H1 (cell line): ENCODE measurements around the gene UBALD1. TPM values are rescaled to one million over a fixed set of nuclear protein-coding genes. Genes with fewer than 3 reads are reported as not detected.

ENCODE experiments used
- CTCF ChIA-PET: fragments of 300-600 bp; sonication (Branson Sonifier 250); formaldehyde crosslinking; loops from one replicate; lab custom pipeline; 2021; ENCODE audit not compliant: partially characterized antibody; lab: Charles Lee
- POLR2A ChIA-PET: fragments of 300-600 bp; sonication (Branson Sonifier 250); formaldehyde crosslinking; loops from one replicate; lab custom pipeline; 2021; ENCODE audit warnings: inconsistent platforms; ENCODE audit not compliant: partially characterized antibody; lab: Charles Lee
- DNase-seq, 2 experiments: peaks; one replicate each; pipeline versions ENCODE4 v3.0.0 to v3.0.0-alpha.2; 2010 to 2022; ENCODE audit warnings: low spot score in 2 of 2, low read depth in 1 of 2, mixed read lengths in 1 of 2
- FAIRE-seq: peaks from 2 replicates; lab custom pipeline; 2011; peaks lifted over from hg19 to GRCh38; lab: Jason Lieb, UNC
- H2AFZ ChIP-seq: 2 replicates; pipeline ENCODE4 v1.8.1; 2012; ENCODE audit warnings: low read length, inconsistent platforms
- H2AK5ac ChIP-seq: 2 replicates; pipeline ENCODE4 v1.6.1; 2013; ENCODE audit warnings: low read depth, low read length
- H2BK120ac ChIP-seq: replicated peaks from 2 replicates; pipeline ENCODE3; 2013; ENCODE audit warnings: low read depth, low read length, inconsistent platforms
- H2BK12ac ChIP-seq: 2 replicates; pipeline ENCODE4 v1.6.1; 2013; ENCODE audit warnings: low read depth, low read length
- H2BK15ac ChIP-seq: 2 replicates; pipeline ENCODE4 v1.6.1; 2013; ENCODE audit warnings: low read length
- H2BK20ac ChIP-seq: 2 replicates; pipeline ENCODE4 v1.6.1; 2013; ENCODE audit warnings: low read length
- H2BK5ac ChIP-seq: 2 replicates; pipeline ENCODE4 v1.6.1; 2013; ENCODE audit warnings: low read depth, low read length
- H3K14ac ChIP-seq: 2 replicates; pipeline ENCODE4 v1.6.1; 2013; ENCODE audit warnings: inconsistent platforms; ENCODE audit not compliant: insufficient read length
- H3K18ac ChIP-seq: 2 replicates; pipeline ENCODE4 v1.6.1; 2013; ENCODE audit warnings: low read length; ENCODE audit errors: extremely low read depth
- H3K23ac ChIP-seq: 2 replicates; pipeline ENCODE4 v1.6.1; 2013; ENCODE audit warnings: inconsistent platforms; ENCODE audit not compliant: insufficient read length
- H3K23me2 ChIP-seq: 2 replicates; pipeline ENCODE4 v1.6.1; 2013; ENCODE audit warnings: low read depth, low read length
- H3K27ac ChIP-seq: 2 replicates; pipeline ENCODE4 v1.6.1; 2011; ENCODE audit warnings: low read depth, low read length, inconsistent platforms
- H3K27me3 ChIP-seq, 4 experiments: replicated peaks in 1 of 4; 1 replicate in 1 of 4; 2 replicates in 3 of 4; pipeline versions ENCODE4 v1.6.1 to v1.8.1; 2011 to 2013; ENCODE audit warnings: low read length in 3 of 4, mild to moderate bottlenecking in 3 of 4, inconsistent platforms in 2 of 4, mixed read lengths in 2 of 4, moderate library complexity in 1 of 4; ENCODE audit not compliant: control insufficient read depth in 3 of 4, insufficient read depth in 3 of 4; ENCODE audit errors: extremely low read depth in 1 of 4
- H3K36me3 ChIP-seq, 4 experiments: 2 replicates each; pipeline versions ENCODE4 v1.6.1 to v1.8.1; 2011 to 2013; ENCODE audit warnings: mild to moderate bottlenecking in 4 of 4, low read length in 3 of 4, moderate library complexity in 2 of 4, control low read depth in 1 of 4, inconsistent platforms in 1 of 4; ENCODE audit not compliant: insufficient read depth in 4 of 4, control insufficient read depth in 2 of 4
- H3K4ac ChIP-seq: replicated peaks from 2 replicates; pipeline ENCODE3; 2013; ENCODE audit warnings: low read length, low read depth, mixed read lengths, inconsistent platforms; ENCODE audit not compliant: insufficient read length
- H3K4me1 ChIP-seq, 4 experiments: replicated peaks in 1 of 4; 1 replicate in 1 of 4; 2 replicates in 3 of 4; pipeline versions ENCODE4 v1.6.1 to v1.8.1; 2011 to 2013; ENCODE audit warnings: low read length in 3 of 4, inconsistent platforms in 2 of 4, mixed read lengths in 1 of 4; ENCODE audit not compliant: insufficient read depth in 4 of 4, control insufficient read depth in 3 of 4
- H3K4me2 ChIP-seq, 2 experiments: 2 replicates each; pipeline versions ENCODE4 v1.6.1 to v1.8.1; 2011 to 2013; ENCODE audit warnings: low read depth in 2 of 2, low read length in 2 of 2, control low read depth in 1 of 2, inconsistent platforms in 1 of 2, mild to moderate bottlenecking in 1 of 2; ENCODE audit not compliant: insufficient read depth in 1 of 2
- H3K4me3 ChIP-seq, 4 experiments: fragments of 200-600, 300-600 bp in 1 of 4; sonication (generic), shearing (Covaris generic), sonication (Bioruptor Twin) in 1 of 4; 2 replicates each; pipeline versions ENCODE4 v1.5.1 to v1.8.1; 2011 to 2016; ENCODE audit warnings: low read length in 4 of 4, low read depth in 3 of 4, control low read depth in 2 of 4, inconsistent platforms in 2 of 4, mild to moderate bottlenecking in 2 of 4, mixed read lengths in 1 of 4, moderate library complexity in 1 of 4; ENCODE audit not compliant: insufficient read depth in 2 of 4; ENCODE audit errors: extremely low read depth in 1 of 4
- H3K56ac ChIP-seq: replicated peaks from 2 replicates; pipeline ENCODE3; 2013; ENCODE audit warnings: low read depth, mild to moderate bottlenecking, mixed read lengths, low read length, inconsistent platforms; ENCODE audit not compliant: insufficient read length
- H3K79me1 ChIP-seq: 2 replicates; pipeline ENCODE4 v1.6.1; 2013; ENCODE audit warnings: low read depth, low read length, control low read depth
- H3K79me2 ChIP-seq, 2 experiments: 2 replicates each; pipeline versions ENCODE4 v1.6.1 to v1.8.1; 2012 to 2013; ENCODE audit warnings: low read length in 2 of 2, mild to moderate bottlenecking in 2 of 2, inconsistent platforms in 1 of 2; ENCODE audit not compliant: insufficient read depth in 2 of 2, control insufficient read depth in 1 of 2
- H3K9ac ChIP-seq, 4 experiments: replicated peaks in 1 of 4; 1 replicate in 1 of 4; 2 replicates in 3 of 4; pipeline versions ENCODE4 v1.6.1 to v1.8.1; 2011 to 2013; ENCODE audit warnings: low read depth in 3 of 4, low read length in 3 of 4, control low read depth in 2 of 4, mild to moderate bottlenecking in 2 of 4, moderate library complexity in 2 of 4, inconsistent platforms in 1 of 4; ENCODE audit errors: extremely low read depth in 1 of 4
- H3K9me3 ChIP-seq, 2 experiments: 2 replicates each; pipeline versions ENCODE4 v1.6.1 to v1.8.1; 2012 to 2013; ENCODE audit warnings: mild to moderate bottlenecking in 2 of 2, moderate library complexity in 2 of 2, control low read depth in 1 of 2, inconsistent platforms in 1 of 2, low read depth in 1 of 2, low read length in 1 of 2, mixed read lengths in 1 of 2; ENCODE audit not compliant: insufficient read depth in 2 of 2
- H4K20me1 ChIP-seq, 2 experiments: replicated peaks in 1 of 2; 2 replicates each; pipeline versions ENCODE3 to v1.8.1; 2011 to 2013; ENCODE audit warnings: inconsistent platforms in 2 of 2, low read length in 2 of 2, mild to moderate bottlenecking in 1 of 2; ENCODE audit not compliant: insufficient read depth in 2 of 2, control insufficient read depth in 1 of 2
- H4K5ac ChIP-seq: 2 replicates; pipeline ENCODE4 v1.6.1; 2013; ENCODE audit warnings: low read length, low read depth, mixed read lengths, inconsistent platforms; ENCODE audit not compliant: insufficient read length
- H4K8ac ChIP-seq: 2 replicates; pipeline ENCODE4 v1.8.0; 2013; ENCODE audit warnings: mild to moderate bottlenecking, moderate library complexity, low read length, inconsistent platforms; ENCODE audit not compliant: insufficient read depth; ENCODE audit errors: extremely low read depth
- H4K91ac ChIP-seq: replicated peaks from 2 replicates; pipeline ENCODE3; 2013; ENCODE audit warnings: low read length, mixed read lengths, inconsistent platforms; ENCODE audit not compliant: insufficient read length
- CTBP2 ChIP-seq: IDR thresholded peaks from 2 replicates; pipeline ENCODE4 v1.7.0; 2011; ENCODE audit warnings: borderline replicate concordance, mild to moderate bottlenecking, moderate library complexity, mixed read lengths, low read length; ENCODE audit not compliant: insufficient read depth, insufficient read length
- HDAC2 ChIP-seq, 2 experiments: fragments of 300-600 bp in 1 of 2; sonication (generic) in 1 of 2; IDR thresholded peaks; 2 replicates each; pipeline ENCODE4 v1.6.1; 2011 to 2012; ENCODE audit warnings: low read depth in 2 of 2, low read length in 2 of 2, mild to moderate bottlenecking in 2 of 2, moderate library complexity in 2 of 2, borderline replicate concordance in 1 of 2, inconsistent platforms in 1 of 2
- JUND ChIP-seq: IDR thresholded peaks from 2 replicates; pipeline ENCODE4 v1.6.1; 2011; ENCODE audit warnings: mild to moderate bottlenecking, improper control_type of control experiment, low read length
- KDM4A ChIP-seq: IDR thresholded peaks from one replicate; pipeline ENCODE4 v1.7.1; 2012; ENCODE audit warnings: low read depth, mild to moderate bottlenecking, moderate library complexity, low read length, inconsistent platforms; ENCODE audit not compliant: severe bottlenecking
- MAFK ChIP-seq: IDR thresholded peaks from 2 replicates; pipeline ENCODE4 v1.6.1; 2012; ENCODE audit warnings: low read depth, mild to moderate bottlenecking, improper control_type of control experiment, low read length
- SAP30 ChIP-seq: fragments of 300-600 bp; sonication (generic); IDR thresholded peaks from 2 replicates; pipeline ENCODE4 v1.7.1; 2012; ENCODE audit warnings: low read length, moderate library complexity, mild to moderate bottlenecking, inconsistent platforms; ENCODE audit not compliant: insufficient read depth, insufficient replicate concordance
- WGBS, 2 experiments: shearing (Covaris generic) in 1 of 2; methylation state at CpG; one replicate each; pipeline versions ENCODE4 v1.1.6 to v1.1.7; 2013 to 2015; ENCODE audit warnings: low lambda C conversion rate in 2 of 2, mixed read lengths in 2 of 2, inconsistent platforms in 1 of 2, low coverage in 1 of 2, missing lambda C conversion rate in 1 of 2; ENCODE audit not compliant: insufficient replicate concordance in 2 of 2, insufficient coverage in 1 of 2, insufficient read length in 1 of 2; ENCODE audit errors: extremely low coverage in 1 of 2, missing lambda C conversion rate in 1 of 2; 5-methylcytosine and 5-hydroxymethylcytosine counted together
- polyA plus RNA-seq, 7 experiments: library from polyadenylated mRNA; depleted of rRNA in 3 of 7; stranded (reverse) in 5 of 7; unstranded in 2 of 7; fragments of >200 nt in 5 of 7; fragments of 200-250 nt in 2 of 7; gene quantifications; 1 replicate in 5 of 7; 2 replicates in 1 of 7; 4 replicates in 1 of 7; pipeline versions ENCODE4 v1.2.1 to v1.2.3, GENCODE V29; 2011 to 2013; ENCODE audit warnings: missing spikeins in 2 of 7, mixed read lengths in 2 of 7
- total RNA-seq: library from RNA; stranded (reverse); fragmentation: NEBNext Ultra II Directional; extraction: Animal tissue kit (Norgen Biotek cat#: 25700); gene quantifications from 2 replicates; pipeline ENCODE4 v1.2.1, GENCODE V29; 2021

Gene UBALD1
- total and polyA plus RNA-seq, 2 of the 8 experiments (the other 6 are each of a cell fraction or from before 2014, with no cell fraction given), result 28.6 to 62.0 TPM

GRCh38 chr16:4655801-4656200 lies 41.1 kb upstream of the UBALD1 start:
- Histone ChIP-seq H3K23ac (no peak overlapping the region), H3K23me2 (no peaks in the 10 kb centered on the region), H2AK5ac (no peak overlapping the region), H4K5ac (no peak overlapping the region), H4K20me1 (peaks cover 4 to 13% of the 10 kb centered on the region in 2 experiments), H3K9ac (no peak overlapping the region), H3K4ac (no peak overlapping the region), H2BK5ac (no peak overlapping the region), H2AFZ (no peak overlapping the region), H3K79me1 (no peaks in the 10 kb centered on the region), H3K9me3 (no peaks in the 10 kb centered on the region), H4K91ac (no peak overlapping the region), H2BK20ac (no peak overlapping the region), H3K27ac (no peak overlapping the region), H2BK12ac (no peak overlapping the region), H3K18ac (no peak overlapping the region), H3K14ac (no peak overlapping the region), H3K4me3 (no peak overlapping the region), H3K79me2 (peaks cover 0 to 3% of the 10 kb centered on the region in 2 experiments; a peak in 1 of 4 replicates), H3K56ac (no peak overlapping the region), H3K36me3 (peaks cover 0 to 15% (median 10%) of the 10 kb centered on the region in 4 experiments; a peak in 7 of 8 replicates), H2BK120ac (no peak overlapping the region), H4K8ac (no peak overlapping the region; the same call in 1 of the 2 replicates), H2BK15ac (no peak overlapping the region), H3K4me1 (no peaks in the 10 kb centered on the region), H3K27me3 (no peaks in the 10 kb centered on the region), H3K4me2 (no peak overlapping the region)
- DNase-seq, result no peak
- ChIA-PET CTCF (interaction anchor here (0.8 to 1.4 kb wide), 3 partner anchors 15 to 30 kb away, joined by 3 to 7 read pairs (median 3); no protein-coding TSS in a partner anchor), POLR2A (no interaction called here)
- FAIRE-seq, result no peak
- 84% methylated on average over 6 of the region's 6 CpGs; no CpG with 5 or more reads in 1 of the 2 experiments for WGBS, 2 experiments
- TF ChIP-seq MAFK (no peak), KDM4A (no peak), JUND (no peak), SAP30 (no peak), CTBP2 (no peak), HDAC2 (IDR thresholded peaks at IDR 0.05; ENCODE audit: borderline replicate concordance in 1 of 2, low read depth in 2 of 2, low read length in 2 of 2) (no peak)
